Activated T-helper 1 cell treated with Interleukin-2 at 50 U/mL for 16 hours (primary cell): ENCODE results near the gene RASGRF2.
A peak's percentile ranks its signal among the peaks of the same experiment; 100 is the strongest.

Experiments
- DNase-seq: peaks from one replicate; pipeline ENCODE4 v3.0.0-alpha.2; 2020; ENCODE audit warnings: low read depth

Gene RASGRF2

DNA sequence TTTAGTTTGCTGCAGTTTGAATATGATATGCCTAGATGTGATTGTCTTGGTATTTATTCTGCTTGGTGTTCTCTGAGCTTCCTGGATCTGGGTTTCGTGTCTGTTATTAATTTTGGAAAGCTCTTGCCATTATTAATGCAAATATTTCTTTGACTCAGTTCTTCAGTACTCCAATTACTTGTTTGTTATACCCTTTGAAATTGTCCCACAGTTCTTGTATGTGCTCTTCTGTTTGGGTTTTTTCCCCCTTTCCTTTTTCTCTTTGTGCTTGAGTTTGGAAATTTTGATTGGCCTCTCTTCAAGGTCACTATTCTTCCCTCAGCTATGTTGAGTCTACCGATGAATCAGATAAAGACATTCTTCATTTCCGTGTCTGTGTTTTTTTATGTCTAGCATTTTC, 176.4 kb downstream of the RASGRF2 start:
- DNase-seq = no peak

DNA sequence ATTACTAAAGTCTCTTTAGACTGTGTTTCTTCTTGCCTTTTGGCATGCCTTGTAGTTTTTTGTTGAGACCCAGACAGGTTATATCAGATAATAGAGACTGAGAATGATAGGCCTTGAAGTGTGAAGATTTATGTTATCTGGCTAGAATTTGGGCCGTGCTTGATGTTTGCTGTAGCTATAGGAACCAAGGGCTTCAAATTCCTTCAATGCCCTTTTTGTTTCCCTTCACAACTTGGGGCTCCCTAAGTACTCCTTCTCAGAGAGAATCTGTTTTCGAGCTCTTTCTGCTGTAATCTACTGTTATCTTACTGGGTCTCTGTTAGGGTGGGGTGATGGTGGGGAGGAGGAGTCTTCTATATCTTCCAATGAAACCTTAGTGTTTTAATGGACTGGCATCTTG, 177.7 kb downstream of the RASGRF2 start:
- no peak for DNase-seq

DNA sequence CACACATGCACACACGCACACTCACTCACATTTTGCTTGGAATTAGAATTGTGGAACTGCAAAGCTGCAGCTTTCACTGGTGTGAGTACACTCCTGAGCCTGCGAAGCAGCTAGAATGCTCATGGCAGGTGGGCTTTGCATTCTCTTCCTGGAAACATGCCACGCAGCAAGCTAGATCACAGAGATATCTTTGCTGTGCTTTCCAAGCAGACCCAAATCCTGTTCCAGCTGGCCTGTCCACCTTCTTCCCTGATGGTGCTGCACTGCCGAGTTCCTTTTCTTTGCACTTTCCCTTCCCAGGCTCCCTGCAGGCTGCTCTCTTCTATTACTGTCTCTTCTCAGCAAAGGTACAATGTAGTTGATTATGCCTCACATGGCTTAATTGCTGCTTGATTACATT, 180.3 kb downstream of the RASGRF2 start:
- DNase-seq = no peak

DNA sequence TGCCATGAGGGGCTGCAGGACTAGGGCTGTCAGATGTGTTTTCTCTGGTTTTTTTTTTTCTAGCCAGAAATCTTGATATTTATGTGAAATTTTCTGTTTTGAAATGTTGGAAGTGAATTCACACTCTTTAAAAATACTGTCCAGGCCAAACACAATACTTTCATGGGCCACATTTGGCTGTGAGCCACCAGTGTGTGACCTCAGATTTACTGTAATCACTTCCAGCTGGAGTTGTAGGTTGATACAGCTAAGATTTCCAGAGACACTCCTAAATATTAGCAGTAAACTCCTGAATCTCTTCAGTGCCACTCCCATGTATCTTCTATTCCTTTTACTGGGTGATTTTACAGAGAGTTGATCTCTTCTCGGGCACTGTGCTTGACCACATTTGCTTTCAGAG, 180.8 kb downstream of the RASGRF2 start:
- DNase-seq = no peak

DNA sequence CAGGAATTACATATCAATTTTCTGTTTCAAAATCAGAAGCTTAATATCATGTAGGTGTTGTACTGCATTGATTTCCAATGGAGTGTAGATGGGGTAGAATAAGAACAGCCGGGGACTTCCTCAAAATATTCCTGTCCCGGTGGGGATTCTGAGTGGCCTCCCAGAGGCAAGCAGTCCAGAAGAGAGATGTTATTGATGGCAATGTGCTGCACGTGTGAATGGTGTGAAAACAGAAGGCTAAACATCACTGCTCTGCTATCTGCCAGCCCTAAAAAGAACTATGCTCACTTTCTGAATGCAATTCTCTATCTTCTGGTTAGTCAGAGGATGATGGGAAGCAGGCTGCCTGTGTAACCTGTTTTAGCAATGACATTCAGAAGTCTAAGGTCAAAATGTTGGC, 181.9 kb downstream of the RASGRF2 start:
- DNase-seq = no peak

DNA sequence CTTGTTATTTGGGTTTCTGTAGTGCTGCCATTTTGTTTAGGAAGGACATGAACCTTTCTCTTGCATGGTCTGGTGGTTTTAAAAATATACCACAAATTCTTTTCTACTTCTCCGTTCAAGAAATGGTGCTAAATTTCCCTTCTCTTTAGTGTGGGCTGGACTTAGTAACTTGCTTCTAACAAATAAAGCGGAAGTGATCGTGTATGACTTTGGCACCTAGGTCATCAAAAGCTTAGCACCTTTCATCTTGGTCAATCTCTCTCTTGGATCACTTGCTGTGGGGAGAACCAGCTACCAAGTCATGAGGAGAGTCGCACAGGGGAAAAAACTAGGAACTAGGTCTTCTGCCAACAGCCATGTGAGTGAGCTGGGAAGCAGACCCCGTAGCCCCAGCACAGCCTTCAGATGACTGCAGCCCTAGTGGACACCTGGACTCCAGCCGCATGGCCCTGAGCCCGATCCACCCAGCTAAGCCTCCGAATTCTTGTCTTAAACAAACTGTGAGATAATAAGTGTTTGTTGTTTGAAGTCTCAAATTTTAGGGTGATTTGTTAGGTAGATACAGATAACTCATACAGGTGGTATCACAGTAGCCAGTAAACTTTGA, 185.3 kb downstream of the RASGRF2 start:
- no peak for DNase-seq

DNA sequence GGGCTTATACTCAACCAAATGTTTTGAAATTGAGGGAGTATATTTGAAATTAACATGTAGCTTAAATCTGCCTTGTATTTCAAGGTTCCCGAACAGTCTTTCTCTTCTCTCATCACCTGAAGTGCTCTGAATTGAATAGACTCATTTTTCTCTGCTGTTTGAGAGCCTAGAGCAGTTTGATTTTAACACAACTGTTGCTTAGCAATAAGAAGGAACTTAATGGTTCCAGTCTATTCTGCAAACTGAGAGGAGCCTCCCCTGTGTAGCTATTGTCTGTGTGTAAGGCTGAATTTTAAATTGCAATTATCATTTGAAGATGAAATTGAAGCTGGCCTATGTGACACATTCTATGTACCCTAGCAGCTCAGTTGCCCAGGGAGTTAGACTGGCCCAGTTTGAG, 185.9 kb downstream of the RASGRF2 start:
- no peak for DNase-seq

DNA sequence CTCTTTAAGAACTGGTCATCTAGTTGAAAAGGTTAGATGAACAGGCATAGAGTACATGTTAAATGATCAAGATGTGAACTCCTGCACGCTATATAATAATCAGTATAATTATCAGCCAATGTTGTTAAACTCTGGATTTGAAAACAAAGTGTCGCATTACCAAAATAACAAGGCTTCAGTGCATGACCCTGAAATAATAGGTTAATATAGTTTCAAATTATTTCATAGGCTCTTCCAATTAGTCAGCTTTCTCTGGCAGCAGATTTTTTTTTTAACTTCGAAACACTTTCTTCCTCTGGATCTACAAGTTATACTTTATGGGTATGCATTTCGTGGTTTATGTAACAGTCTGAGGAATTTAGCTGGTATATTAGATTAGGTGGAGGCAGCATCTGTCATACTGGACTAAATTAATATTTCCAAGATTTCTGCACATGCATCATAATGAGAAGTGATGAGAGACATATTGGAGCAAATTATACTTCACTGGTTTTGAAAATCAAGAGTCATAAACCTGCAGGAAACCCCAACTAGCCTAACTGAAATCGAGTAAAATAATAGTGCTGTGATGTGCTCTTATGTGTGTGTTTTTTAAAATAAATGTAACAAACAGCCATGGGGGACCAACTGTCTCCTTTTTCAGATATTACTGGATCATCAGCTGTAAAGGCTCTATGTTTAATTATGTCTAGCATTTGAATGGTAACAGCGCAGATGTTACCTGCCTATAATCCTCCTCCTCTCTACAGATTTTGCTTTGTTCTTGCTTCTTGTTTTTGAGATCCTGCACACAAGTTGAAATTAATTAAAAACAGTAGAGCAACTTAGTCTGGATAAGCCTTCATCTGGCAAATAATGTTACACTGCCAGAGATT, 187.1 kb downstream of the RASGRF2 start:
- no peak for DNase-seq

DNA sequence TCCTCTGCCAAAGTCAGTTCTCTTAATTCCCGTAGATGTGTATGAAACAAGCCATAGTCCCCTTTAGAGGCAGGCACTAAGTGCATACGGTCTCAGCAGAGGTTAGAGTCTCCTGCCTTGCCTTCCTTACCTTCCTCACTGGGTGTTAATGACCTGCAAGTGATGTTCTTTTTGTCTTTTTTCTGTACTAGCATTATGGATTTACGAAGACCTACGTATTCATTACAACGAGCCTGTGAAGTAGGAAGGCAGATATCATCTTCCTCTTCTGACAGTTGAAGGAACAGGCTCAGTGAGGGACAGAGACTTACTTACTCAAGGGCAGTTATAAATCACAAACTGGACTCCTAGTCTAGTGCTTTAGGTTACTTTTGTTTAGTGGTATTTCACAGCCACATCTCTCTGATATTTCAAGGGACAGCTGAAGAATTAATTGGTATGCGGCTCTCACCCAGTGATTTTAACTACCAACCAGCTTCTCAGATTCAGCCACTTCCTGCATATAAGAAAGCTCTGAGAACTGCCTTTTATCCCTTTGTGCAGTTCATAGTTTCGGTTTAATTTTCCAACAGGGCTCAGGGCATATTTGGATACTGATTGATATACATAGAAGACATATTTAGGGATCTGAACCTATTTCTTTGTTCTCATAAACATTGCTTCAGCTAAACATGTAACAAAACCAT, 187.9 kb downstream of the RASGRF2 start:
- no peak for DNase-seq

DNA sequence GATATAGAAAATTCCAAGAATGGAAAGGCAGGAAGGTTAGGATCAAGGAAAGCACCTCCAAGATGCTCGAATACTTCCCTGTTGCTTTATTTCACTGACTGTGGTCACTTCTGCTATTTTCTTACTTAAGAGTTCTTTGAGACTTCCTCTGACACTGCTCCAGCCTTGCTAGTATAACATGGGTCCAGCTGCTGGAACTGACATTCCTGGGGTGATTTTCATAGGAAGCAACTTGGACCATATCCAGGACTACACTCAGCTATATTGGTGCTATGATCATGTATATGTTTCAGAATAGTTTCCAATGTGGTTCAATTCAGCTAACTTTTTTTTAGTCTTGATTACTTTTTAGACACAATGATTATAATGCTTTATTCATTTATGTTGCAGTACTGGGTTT, 191.4 kb downstream of the RASGRF2 start:
- no peak for DNase-seq

DNA sequence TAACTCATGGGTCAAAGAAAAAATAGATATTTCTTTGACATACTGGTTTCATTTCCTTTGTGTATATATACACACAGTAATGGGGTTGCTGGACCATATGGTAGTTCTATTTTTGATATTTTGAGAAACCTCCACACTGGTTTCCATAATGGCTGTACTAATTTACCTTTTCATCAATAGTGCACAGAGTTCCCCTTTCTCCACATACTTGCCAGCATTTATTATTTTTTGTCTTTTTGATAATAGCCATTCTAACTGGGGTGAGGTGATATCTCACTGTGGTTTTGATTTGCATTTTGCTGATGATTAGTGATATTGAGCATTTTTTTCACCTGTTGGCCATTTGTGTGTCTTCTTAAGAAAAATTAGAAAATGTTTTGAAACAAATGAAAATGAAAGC, 194.6 kb downstream of the RASGRF2 start:
- no peak for DNase-seq

DNA sequence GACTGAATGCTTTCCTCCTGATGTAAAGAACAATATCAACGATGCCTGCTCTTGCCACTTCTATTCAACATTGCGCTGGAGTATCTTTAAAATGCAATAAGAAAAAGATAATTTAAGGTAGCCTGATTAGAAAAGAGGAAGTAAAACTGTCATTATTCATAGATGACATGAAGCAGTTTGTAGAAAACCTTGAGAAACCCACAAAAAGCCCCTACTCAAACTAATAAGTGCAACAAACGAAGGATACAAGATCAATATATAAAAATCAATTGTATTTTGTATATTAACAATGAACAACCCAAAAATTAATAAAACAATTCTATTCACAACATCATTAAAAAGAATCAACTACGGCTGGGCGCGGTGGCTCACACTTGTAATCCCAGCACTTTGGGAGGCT, 196.6 kb downstream of the RASGRF2 start:
- DNase-seq = no peak

DNA sequence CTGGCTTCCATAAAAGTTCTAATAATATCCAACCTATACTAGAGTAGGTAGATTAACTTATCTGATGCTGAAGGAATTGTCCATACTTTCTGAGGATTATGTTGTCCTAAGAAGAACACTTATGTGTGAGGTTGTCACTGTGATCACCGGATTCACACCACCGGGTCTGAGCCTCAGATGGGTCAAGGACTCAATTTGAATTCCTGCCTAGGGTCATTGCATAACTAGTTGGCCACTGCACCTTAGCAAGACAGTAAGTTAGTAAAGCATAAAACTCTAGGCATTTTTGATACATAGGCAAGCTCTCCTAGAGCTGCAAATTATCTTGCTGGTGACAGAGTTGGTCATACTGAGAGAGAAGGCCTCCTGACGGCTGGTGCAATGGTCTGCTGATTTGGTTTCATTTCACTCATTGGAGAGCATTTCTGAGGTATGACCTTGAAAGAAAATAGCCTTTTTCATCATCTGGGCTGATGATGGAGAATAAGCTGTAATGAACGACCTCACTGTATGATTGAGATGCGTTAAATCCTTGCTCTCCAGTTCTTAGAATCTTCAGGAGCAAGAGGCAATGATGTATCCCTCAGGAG, 200.9 kb downstream of the RASGRF2 start:
- DNase-seq = no peak

DNA sequence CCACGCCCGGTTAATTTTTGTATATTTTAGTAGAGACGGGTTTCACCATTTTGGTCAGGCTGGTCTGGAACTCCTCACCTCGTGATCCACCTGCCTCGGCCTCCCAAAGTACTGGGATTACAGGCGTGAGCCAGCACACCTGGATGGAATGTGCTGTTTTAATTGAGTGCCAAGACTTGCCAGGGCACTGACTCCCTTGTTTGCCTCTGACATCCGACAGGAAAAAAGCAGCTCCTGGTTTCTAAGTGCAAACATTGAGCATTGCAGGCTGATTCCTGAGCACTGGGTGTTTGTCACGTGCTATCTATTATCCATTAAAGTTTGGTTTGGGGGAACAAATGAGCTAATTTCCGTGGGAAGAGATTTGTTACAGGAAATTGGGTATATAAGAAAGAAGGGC, 202.3 kb downstream of the RASGRF2 start:
- no peak for DNase-seq

DNA sequence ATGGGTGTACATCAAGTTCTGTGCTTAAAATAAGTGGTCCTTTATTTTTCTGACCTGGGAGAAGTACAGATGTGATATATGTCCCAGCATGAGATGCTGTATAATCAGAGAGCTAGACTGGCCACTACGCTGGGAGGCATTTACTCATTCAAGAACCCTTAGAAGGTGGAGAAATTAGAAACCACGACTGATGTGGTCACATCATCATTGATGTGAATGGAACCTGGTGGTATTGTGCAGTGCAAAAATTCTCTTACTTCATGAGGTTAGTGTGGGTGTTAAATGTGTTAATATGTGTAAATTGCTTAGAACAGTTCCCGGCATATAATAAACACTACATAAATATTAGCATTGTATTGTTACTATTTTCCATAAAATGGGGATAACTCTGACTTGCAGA, 203.5 kb downstream of the RASGRF2 start:
- no peak for DNase-seq

DNA sequence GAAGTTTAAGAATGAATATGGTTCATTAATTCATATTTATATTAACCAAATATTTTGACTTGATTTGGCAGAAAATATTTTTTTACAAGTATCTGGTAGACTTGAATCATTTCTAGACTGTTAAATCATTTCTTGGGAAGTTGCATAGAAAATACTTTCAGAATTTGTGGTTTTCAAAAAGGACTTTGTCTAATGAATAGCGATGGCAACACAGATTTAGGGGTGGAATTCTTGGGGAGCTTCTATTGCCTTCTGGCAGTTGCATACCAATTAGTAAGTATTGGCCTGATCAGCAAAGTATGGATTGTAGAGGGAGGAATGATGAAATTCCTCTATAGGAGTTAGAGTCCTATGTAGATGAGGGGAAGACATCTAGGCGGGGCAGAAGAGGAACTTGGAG, 204.3 kb downstream of the RASGRF2 start:
- no peak for DNase-seq

DNA sequence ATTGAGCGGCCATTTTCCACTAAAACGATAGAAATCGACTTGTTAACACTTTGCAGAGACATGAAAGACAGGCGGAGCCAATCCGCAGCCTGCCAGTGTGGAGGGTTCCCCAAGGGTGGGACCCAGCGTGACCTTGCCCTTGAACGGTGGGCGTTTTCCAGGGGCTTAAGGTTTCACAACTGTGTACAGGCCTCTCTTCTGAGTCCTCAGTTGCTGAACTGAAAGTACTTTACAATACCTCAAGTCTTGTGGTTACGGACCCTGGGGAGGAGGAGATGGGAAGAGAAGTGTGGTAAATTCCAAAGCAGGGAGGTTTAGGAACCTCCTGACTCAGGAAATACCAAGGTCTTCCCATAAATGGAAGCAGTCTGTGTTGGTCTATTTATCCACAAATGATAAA, 204.8 kb downstream of the RASGRF2 start:
- DNase-seq = no peak

DNA sequence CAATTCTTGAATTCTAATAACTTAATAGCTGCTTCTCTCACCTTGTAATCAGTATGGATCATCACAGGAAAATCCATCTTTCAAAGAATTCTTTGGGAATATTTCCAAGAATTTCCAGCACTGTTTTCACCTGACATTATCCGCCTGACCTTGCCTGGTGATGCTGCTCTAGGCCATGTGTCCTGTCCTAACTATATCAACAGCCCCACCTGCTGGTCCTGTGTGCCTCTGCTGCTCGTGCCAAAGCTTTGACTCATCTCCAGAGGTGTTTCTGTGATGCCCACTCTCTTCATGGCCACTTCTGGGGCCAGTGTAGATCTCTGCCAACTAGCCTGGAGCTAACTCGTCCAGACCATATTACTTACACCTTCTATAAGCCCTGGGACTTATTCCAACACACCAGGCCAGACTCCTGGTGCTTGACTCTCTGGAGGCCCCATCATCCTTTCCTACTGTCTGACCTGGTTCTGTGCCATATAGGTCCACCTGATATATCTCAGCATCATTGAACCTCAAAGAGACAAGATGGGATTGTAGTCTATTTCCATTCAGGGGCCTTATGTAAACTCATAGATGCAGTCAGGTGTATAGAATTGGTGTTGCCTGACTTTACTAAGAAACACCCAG, 205.4 kb downstream of the RASGRF2 start:
- DNase-seq = peak; percentile 7

DNA sequence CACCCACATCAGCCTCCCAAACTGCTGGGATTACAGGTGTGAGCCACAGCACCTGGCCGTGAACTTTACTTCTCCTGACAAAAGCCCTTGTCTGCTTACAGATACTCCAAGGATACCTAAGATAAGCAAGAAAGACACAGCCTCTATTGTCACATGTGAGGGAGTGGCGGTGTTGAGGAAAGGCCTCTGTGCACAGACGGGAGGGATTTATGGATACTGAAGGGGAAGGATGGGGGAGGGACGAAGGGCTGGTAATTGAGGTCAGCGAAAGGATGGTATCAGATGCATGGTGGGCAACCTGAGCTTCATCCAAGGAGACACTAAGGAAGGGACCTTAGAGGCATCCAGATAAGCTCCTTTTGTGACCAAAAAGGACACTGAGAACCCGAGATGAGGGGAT, 206.3 kb downstream of the RASGRF2 start:
- no peak for DNase-seq

DNA sequence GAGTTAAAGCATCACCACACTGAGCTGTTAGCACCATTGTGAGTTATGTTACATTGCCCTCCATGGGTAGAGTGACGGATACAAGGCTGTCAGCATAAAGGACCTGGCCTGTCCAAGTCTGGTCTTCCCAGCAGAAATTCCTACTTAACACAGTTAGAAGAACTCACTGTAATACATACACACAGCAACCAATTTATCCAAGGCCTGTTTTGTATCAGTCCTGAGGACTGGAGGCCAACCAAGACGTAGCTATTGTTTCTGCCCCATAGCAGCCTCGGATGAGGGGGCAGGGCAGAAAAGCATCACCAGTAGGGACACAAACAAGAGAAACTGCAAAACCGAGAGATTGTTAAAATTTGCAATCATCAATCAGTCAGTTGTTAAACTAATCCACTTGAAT, 206.9 kb downstream of the RASGRF2 start:
- DNase-seq = no peak

DNA sequence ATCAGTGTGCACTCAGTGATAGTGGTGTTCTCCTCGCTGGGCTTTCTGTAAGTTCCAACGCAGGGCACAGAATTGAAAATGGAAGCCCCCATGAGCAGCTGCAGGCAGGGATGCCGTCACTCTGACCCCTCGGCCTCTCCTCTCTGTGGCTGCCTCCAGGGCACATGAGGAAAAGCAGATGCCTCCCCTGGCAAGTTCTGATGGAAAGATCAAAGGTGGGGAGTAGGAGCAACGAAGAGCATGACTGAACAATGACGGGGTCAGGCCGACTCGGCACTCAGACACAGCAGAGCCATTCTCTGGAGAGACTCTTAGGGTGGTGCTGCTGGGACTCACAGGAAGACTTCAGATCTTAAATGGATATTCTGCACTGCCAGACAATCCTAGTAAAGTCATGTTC, 207.4 kb downstream of the RASGRF2 start:
- DNase-seq = no peak

DNA sequence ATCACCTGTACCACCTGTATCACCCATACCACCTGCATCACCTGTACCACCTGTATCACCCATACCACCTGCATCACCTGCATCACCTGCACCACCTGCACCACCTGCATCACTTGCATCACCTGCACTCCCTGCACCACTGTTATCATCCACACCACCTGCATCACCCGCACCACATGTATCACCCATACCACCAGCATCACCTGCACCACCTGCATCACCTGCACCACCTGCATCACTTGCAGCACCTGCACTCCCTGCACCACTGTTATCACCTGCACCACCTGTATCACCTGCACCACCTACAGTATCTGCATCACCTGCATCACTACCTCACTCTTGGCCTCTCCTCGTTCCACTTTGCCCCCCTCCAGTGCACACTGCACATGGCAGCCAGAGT, 209.8 kb downstream of the RASGRF2 start:
- no peak for DNase-seq
